Type B pancreatic cell (in vitro differentiated cells): ENCODE measurements around the gene ATG12. TPM values are rescaled to one million over a fixed set of nuclear protein-coding genes. Genes with fewer than 3 reads are reported as not detected.

ENCODE experiments used
- DNase-seq: peaks from one replicate; pipeline ENCODE4 v3.0.0; 2021; ENCODE audit warnings: mixed read lengths; ENCODE audit not compliant: unreplicated experiment; ENCODE audit errors: extremely low spot score
- H3K27ac Mint-ChIP-seq: 2 replicates; pipeline ENCODE4 v1.8.0; 2021; ENCODE audit warnings: mild to moderate bottlenecking, mixed read lengths
- H3K27me3 Mint-ChIP-seq: 2 replicates; pipeline ENCODE4 v1.8.0; 2021; ENCODE audit warnings: mixed read lengths
- H3K36me3 Mint-ChIP-seq: 2 replicates; pipeline ENCODE4 v1.8.0; 2021; ENCODE audit warnings: mixed read lengths
- H3K4me1 Mint-ChIP-seq: one replicate; pipeline ENCODE4 v1.8.0; 2021; ENCODE audit warnings: mixed read lengths; ENCODE audit not compliant: unreplicated experiment
- H3K4me3 Mint-ChIP-seq: 2 replicates; pipeline ENCODE4 v1.8.0; 2021; ENCODE audit warnings: mild to moderate bottlenecking, mixed read lengths
- H3K9me3 Mint-ChIP-seq: 2 replicates; pipeline ENCODE4 v1.8.0; 2021; ENCODE audit warnings: mixed read lengths
- CTCF ChIP-seq: fragments of 200-600 bp; sonication (generic); conservative IDR thresholded peaks from 2 replicates; pipeline ENCODE4 v1.5.0; 2021; ENCODE audit warnings: antibody characterized with exemption, mild to moderate bottlenecking
- total RNA-seq: library from RNA; stranded (reverse); gene quantifications from 2 replicates; pipeline ENCODE4 v1.2.1, GENCODE V29; 2021; ENCODE audit warnings: low replicate concordance

The ATG12 gene
- total RNA-seq, 1 donor from 2014 or later = 45.9 TPM

- Mint-ChIP-seq H3K27me3 (no peaks in the 10 kb centered on the region), H3K4me1 (peaks cover 14% of the 10 kb centered on the region), H3K9me3 (peaks cover 11% of the 10 kb centered on the region), H3K36me3 (peaks cover 23% of the 10 kb centered on the region), H3K4me3 (no peak overlapping the region), H3K27ac (no peak overlapping the region)
- DNase-seq = no peak
- no peak for TF ChIP-seq CTCF
These were observed 16.4 kb upstream of the ATG12 start for GRCh38 chr5:115857626-115858349.

- DNase-seq = no peak
- no peak overlapping the region for H3K27ac Mint-ChIP-seq
- no peak overlapping the region for H3K4me3 Mint-ChIP-seq
- H3K27me3 Mint-ChIP-seq = no peaks in the 10 kb centered on the region
- no peak for TF ChIP-seq CTCF
- peaks cover 20% of the 10 kb centered on the region for H3K36me3 Mint-ChIP-seq
- H3K9me3 Mint-ChIP-seq = peaks cover 11% of the 10 kb centered on the region
- H3K4me1 Mint-ChIP-seq = peaks cover 14% of the 10 kb centered on the region
These were observed 15.7 kb upstream of the ATG12 start for GRCh38 chr5:115857057-115857479.

- Mint-ChIP-seq H3K9me3 (peaks cover 11% of the 10 kb centered on the region), H3K27ac (no peak overlapping the region), H3K27me3 (no peaks in the 10 kb centered on the region), H3K4me3 (no peak overlapping the region), H3K4me1 (peaks cover 16% of the 10 kb centered on the region), H3K36me3 (peaks cover 16% of the 10 kb centered on the region)
- TF ChIP-seq CTCF = no peak
- DNase-seq = no peak
These were observed 14.6 kb upstream of the ATG12 start for GRCh38 chr5:115855959-115856358.

GRCh38 chr5:115854139-115854538, 12.8 kb upstream of the ATG12 start:
- peaks cover 15% of the 10 kb centered on the region for H3K36me3 Mint-ChIP-seq
- H3K4me1 Mint-ChIP-seq = peaks cover 25% of the 10 kb centered on the region
- no peak for DNase-seq
- no peak overlapping the region for H3K27ac Mint-ChIP-seq
- no peak overlapping the region for H3K4me3 Mint-ChIP-seq
- no peaks in the 10 kb centered on the region for H3K27me3 Mint-ChIP-seq
- TF ChIP-seq CTCF = no peak
- H3K9me3 Mint-ChIP-seq = peaks cover 11% of the 10 kb centered on the region

- Mint-ChIP-seq H3K36me3 (peaks cover 15% of the 10 kb centered on the region), H3K4me1 (peaks cover 15% of the 10 kb centered on the region), H3K27me3 (no peaks in the 10 kb centered on the region), H3K9me3 (peaks cover 11% of the 10 kb centered on the region), H3K4me3 (peak overlapping the region; percentile 6), H3K27ac (no peak overlapping the region)
- no peak for DNase-seq
- no peak for TF ChIP-seq CTCF
These were observed 9.5 kb upstream of the ATG12 start for GRCh38 chr5:115850744-115851416.
